SU-DHL-6 (cell line): ENCODE results near the gene COL24A1.

Experiments
- H2AFZ ChIP-seq: fragments of 200-600 bp; sonication (generic); 2 replicates; pipeline ENCODE4 v1.6.1; 2014; ENCODE audit warnings: low read depth, mild to moderate bottlenecking, moderate library complexity, mixed read lengths, antibody characterized with exemption, low read length; ENCODE audit not compliant: severe bottlenecking
- H3F3A ChIP-seq: fragments of 200-600 bp; shearing (Covaris generic); 2 replicates; pipeline ENCODE4 v1.6.0; 2016; ENCODE audit warnings: antibody characterized with exemption, mild to moderate bottlenecking; ENCODE audit not compliant: insufficient read depth
- H3K27ac ChIP-seq: fragments of 200-600 bp; sonication (generic); 2 replicates; pipeline ENCODE4 v1.5.1; 2016; ENCODE audit warnings: low read depth, mild to moderate bottlenecking, low read length, moderate library complexity, mixed read lengths
- H3K27me3 ChIP-seq: fragments of 200-600 bp; sonication (generic), shearing (Covaris generic); 2 replicates; pipeline ENCODE4 v1.6.0; 2014; ENCODE audit warnings: mild to moderate bottlenecking, low read length
- H3K36me3 ChIP-seq: fragments of 200-600 bp; sonication (generic); 2 replicates; pipeline ENCODE4 v1.6.1; 2014; ENCODE audit warnings: mild to moderate bottlenecking, low read length, mixed read lengths
- H3K4me2 ChIP-seq: fragments of 300-600, 200-600 bp; shearing (Covaris generic), sonication (generic); 2 replicates; pipeline ENCODE4 v1.6.0; 2014; ENCODE audit warnings: low read length, low read depth, mild to moderate bottlenecking; ENCODE audit not compliant: poor library complexity, severe bottlenecking
- H3K4me3 ChIP-seq: fragments of 200-600 bp; sonication (generic); 2 replicates; pipeline ENCODE4 v1.5.1; 2014; ENCODE audit warnings: antibody characterized with exemption, low read length, mild to moderate bottlenecking, mixed read lengths; ENCODE audit not compliant: insufficient read depth, poor library complexity, severe bottlenecking
- H3K79me2 ChIP-seq: fragments of 200-600 bp; sonication (generic); 2 replicates; pipeline ENCODE4 v1.6.1; 2014; ENCODE audit warnings: mild to moderate bottlenecking, low read length, moderate library complexity; ENCODE audit not compliant: insufficient read depth
- H3K9ac ChIP-seq: fragments of 200-600 bp; sonication (generic); 2 replicates; pipeline ENCODE4 v1.7.0; 2014; ENCODE audit warnings: mild to moderate bottlenecking, low read length
- H3K9me2 ChIP-seq: fragments of 200-600 bp; sonication (generic); replicated peaks from 2 replicates; pipeline ENCODE4 v1.6.1; 2014; ENCODE audit warnings: low read length; ENCODE audit not compliant: insufficient read depth
- H3K9me3 ChIP-seq: fragments of 200-600 bp; sonication (generic); 2 replicates; pipeline ENCODE4 v1.6.1; 2014; ENCODE audit warnings: low read length, mixed read lengths; ENCODE audit not compliant: insufficient read depth
- H4K20me1 ChIP-seq: fragments of 200-600 bp; sonication (generic); 2 replicates; pipeline ENCODE4 v1.6.1; 2014; ENCODE audit warnings: low read depth, mild to moderate bottlenecking, antibody characterized with exemption, low read length, moderate library complexity, mixed read lengths
- EZH2phosphoT487 ChIP-seq: fragments of 200-600 bp; sonication (generic), shearing (Covaris generic); conservative IDR thresholded peaks from 2 replicates; pipeline ENCODE4 v1.6.1; 2018; ENCODE audit warnings: mild to moderate bottlenecking, antibody characterized with exemption, low read length, moderate library complexity, mixed read lengths
- TF ChIP-seq, protein P1 (sequence below): fragments of 200-600 bp; sonication (generic); IDR thresholded peaks from one replicate; pipeline ENCODE4 v1.5.1; 2017; ENCODE audit warnings: antibody characterized with exemption, mild to moderate bottlenecking, low read length, moderate library complexity; ENCODE audit not compliant: insufficient read depth, poor library complexity, severe bottlenecking

Gene COL24A1

DNA sequence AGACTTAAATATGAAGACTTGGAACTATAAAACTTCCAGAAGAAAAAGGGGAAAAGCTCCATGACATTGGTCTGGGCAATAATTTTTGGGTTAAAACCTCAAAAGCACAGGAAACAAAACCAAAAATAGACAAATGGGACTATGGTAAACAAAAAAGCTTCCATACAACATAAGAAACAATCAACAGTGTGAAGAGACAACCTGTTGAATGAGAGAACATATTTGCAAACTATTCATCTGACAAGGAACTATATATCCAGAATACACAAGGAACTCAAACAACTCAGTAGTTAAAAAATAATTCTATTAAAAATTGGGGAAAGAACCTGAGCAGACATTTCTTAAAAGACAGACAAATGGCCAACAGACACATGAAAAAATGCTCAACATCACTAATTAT lies 255.7 kb downstream of the COL24A1 start:
- Histone ChIP-seq H3K9ac (no peak overlapping the region), H3K9me3 (no peaks in the 10 kb centered on the region), H2AFZ (no peak overlapping the region), H3K27me3 (no peaks in the 10 kb centered on the region), H3F3A (no peaks in the 10 kb centered on the region), H4K20me1 (no peaks in the 10 kb centered on the region), H3K36me3 (no peaks in the 10 kb centered on the region), H3K27ac (no peak overlapping the region), H3K9me2 (no peaks in the 10 kb centered on the region), H3K4me2 (no peak overlapping the region), H3K79me2 (no peaks in the 10 kb centered on the region), H3K4me3 (no peak overlapping the region)
- TF ChIP-seq, protein P1, sequence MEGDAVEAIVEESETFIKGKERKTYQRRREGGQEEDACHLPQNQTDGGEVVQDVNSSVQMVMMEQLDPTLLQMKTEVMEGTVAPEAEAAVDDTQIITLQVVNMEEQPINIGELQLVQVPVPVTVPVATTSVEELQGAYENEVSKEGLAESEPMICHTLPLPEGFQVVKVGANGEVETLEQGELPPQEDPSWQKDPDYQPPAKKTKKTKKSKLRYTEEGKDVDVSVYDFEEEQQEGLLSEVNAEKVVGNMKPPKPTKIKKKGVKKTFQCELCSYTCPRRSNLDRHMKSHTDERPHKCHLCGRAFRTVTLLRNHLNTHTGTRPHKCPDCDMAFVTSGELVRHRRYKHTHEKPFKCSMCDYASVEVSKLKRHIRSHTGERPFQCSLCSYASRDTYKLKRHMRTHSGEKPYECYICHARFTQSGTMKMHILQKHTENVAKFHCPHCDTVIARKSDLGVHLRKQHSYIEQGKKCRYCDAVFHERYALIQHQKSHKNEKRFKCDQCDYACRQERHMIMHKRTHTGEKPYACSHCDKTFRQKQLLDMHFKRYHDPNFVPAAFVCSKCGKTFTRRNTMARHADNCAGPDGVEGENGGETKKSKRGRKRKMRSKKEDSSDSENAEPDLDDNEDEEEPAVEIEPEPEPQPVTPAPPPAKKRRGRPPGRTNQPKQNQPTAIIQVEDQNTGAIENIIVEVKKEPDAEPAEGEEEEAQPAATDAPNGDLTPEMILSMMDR: no peak
- no peak for TF ChIP-seq EZH2phosphoT487

DNA sequence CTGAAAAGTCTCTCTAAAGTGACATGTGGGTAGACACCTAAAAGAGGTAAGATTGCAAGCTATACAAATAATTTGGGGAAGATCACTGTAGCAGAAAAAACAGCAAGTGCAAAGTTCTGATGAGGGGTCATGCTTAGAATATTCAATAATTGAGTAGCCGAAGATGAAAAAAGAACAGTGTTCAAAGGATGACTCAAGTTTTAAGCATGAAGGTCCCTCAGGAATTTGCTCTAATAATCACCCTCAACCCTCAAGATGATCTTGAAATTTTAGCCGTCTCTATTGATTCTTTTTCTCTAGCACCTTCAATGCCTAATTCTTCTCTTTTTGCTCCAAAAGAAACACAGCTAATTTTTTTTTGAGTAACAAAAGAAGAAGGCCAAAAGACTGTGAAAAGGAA lies 257.7 kb downstream of the COL24A1 start:
- Histone ChIP-seq H3K4me2 (no peak overlapping the region), H3K79me2 (no peaks in the 10 kb centered on the region), H3K9me3 (no peaks in the 10 kb centered on the region), H3K9me2 (no peaks in the 10 kb centered on the region), H3K4me3 (no peak overlapping the region), H3K36me3 (no peaks in the 10 kb centered on the region), H3K27me3 (no peaks in the 10 kb centered on the region), H4K20me1 (no peaks in the 10 kb centered on the region), H3F3A (no peaks in the 10 kb centered on the region), H2AFZ (no peak overlapping the region), H3K27ac (no peak overlapping the region), H3K9ac (no peak overlapping the region)
- TF ChIP-seq, protein P1: no peak
- no peak for TF ChIP-seq EZH2phosphoT487

DNA sequence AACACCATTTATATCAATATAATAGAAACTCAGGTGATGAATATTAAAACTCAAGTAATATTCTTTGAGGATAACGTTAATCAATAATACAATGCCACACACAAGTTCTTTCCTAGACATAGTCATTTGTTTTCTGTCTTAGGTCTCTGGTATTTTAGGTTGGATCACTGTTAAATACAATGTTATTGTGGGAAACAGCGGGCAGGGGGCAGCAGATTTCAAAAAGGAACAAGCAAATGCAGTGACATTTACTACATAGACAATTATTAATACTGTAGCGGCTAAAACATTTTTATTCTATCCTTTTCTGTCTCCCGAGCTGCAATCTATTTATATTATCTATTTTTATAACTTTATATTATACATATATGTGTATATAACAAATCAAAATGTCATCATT lies 261.9 kb downstream of the COL24A1 start:
- Histone ChIP-seq H3K9me2 (no peaks in the 10 kb centered on the region), H3K36me3 (no peaks in the 10 kb centered on the region), H3K27ac (no peak overlapping the region), H3F3A (no peaks in the 10 kb centered on the region), H4K20me1 (no peaks in the 10 kb centered on the region), H3K4me3 (no peak overlapping the region), H3K9ac (no peak overlapping the region), H3K79me2 (no peaks in the 10 kb centered on the region), H3K27me3 (no peaks in the 10 kb centered on the region), H3K9me3 (no peaks in the 10 kb centered on the region), H3K4me2 (no peak overlapping the region), H2AFZ (no peak overlapping the region)
- no peak for TF ChIP-seq EZH2phosphoT487
- TF ChIP-seq, protein P1: peak; percentile 49

DNA sequence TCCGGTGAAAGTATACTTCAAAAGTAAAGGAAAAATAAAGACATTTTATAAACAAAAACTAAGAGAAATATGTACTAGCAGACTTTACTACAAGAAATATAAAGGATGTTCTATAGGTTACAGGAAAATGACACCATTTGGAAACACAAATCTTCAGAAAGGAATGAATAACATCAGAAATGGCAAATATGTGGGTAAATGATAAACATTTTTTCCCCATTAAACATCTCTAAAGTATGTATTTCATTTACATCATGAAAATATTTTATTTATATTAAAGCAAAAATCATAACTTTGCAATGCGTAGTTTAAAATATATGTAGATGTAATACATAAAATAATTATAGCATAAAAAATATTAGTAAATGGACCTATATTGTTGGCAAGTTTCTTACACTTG lies 264.2 kb downstream of the COL24A1 start:
- Histone ChIP-seq H3K9ac (no peak overlapping the region), H3K36me3 (no peaks in the 10 kb centered on the region), H3K4me3 (no peak overlapping the region), H3K27ac (no peak overlapping the region), H2AFZ (no peak overlapping the region), H3K9me2 (no peaks in the 10 kb centered on the region), H3K9me3 (no peaks in the 10 kb centered on the region), H3F3A (no peaks in the 10 kb centered on the region), H4K20me1 (no peaks in the 10 kb centered on the region), H3K79me2 (no peaks in the 10 kb centered on the region), H3K27me3 (no peaks in the 10 kb centered on the region), H3K4me2 (no peak overlapping the region)
- TF ChIP-seq, protein P1: no peak
- TF ChIP-seq EZH2phosphoT487: no peak
